ENCODE results near the gene CHST9.

The CHST9 gene

DNA sequence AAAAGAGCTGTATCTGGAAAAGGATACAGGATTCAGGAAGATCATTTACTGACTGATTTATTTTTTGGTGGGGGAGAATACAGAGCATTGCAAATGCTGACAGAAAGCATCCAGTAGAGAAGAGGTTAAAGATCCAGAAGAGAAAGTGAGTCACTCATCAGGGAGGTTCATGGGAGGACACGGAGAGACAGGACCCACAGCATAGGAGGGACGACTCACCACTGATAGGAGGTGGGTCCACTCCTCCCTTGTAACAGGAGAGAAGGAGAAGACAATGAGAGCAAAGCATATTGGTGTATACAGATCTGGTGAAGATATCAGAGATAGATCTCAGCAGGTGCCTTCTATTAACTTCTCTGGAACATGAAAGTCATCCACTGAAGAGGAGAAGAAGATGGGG, 177.2 kb downstream of the CHST9 start:
- TF ChIP-seq, protein P1, sequence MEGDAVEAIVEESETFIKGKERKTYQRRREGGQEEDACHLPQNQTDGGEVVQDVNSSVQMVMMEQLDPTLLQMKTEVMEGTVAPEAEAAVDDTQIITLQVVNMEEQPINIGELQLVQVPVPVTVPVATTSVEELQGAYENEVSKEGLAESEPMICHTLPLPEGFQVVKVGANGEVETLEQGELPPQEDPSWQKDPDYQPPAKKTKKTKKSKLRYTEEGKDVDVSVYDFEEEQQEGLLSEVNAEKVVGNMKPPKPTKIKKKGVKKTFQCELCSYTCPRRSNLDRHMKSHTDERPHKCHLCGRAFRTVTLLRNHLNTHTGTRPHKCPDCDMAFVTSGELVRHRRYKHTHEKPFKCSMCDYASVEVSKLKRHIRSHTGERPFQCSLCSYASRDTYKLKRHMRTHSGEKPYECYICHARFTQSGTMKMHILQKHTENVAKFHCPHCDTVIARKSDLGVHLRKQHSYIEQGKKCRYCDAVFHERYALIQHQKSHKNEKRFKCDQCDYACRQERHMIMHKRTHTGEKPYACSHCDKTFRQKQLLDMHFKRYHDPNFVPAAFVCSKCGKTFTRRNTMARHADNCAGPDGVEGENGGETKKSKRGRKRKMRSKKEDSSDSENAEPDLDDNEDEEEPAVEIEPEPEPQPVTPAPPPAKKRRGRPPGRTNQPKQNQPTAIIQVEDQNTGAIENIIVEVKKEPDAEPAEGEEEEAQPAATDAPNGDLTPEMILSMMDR (IDR thresholded peaks at IDR 0.05; ENCODE audit: extremely low read depth, missing control alignments) = no peak

DNA sequence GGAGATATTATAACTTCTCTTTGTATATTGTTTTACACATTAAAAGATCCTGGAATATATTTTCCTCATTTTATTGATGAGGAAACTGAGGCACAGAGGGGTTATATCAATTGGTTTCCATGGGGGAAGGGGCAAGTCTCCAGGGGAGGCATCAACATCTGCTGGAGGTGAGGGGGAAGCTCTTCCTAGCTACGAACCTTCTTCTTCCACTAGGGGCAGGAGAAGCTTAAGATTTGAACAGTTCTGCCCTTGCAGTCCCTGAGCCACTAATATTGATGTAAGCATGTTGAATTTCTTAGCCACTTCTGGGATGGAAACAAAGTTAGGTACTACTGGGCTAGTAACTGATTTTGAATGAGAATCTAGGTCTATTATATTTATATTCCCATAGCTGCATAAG, 179.5 kb downstream of the CHST9 start:
- TF ChIP-seq, protein P1 (IDR thresholded peaks at IDR 0.05; ENCODE audit: extremely low read depth, missing control alignments) = peak; percentile 9
- peak; percentile 8 for DNase-seq (ENCODE audit: low spot score)

More for the DNA sequence above, 177.2 kb downstream of the CHST9 start:
- no peak for DNase-seq (ENCODE audit: low spot score)

DNA sequence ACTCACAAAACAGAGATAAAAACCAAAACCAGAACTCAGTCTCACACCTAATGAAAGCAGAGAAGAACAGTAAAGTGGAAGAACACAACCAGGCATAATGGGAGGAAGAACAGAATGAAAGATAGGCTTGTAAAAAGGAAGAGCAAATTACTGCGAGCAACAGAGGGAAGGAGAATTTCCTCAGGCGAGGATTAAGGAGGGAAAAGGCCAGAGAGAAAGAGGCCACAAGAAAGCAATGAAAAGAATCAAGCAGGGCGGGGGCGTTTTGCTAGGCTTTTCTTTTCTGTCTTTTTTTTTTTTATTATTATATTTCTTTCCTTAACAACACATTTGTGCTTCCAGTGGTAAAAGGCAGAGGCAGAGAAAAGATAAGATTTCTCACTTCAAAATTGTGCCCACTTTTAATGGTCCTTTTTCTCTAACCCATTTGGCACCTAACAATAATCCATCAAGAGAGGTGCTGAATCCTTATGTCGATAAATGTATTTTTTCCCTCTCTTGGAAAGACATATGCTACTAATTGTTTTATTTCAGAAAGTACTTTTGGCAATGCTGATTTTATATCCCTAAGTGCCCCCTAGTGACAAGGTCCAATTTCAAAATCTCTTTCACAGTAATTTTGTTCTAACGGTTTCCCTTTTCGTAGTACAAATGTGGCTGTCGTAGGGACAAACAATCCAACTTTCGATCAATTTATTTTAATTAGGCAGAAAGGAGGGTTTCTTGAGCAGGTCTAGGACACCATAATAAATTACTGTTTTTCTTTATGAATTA, 180.9 kb downstream of the CHST9 start:
- TF ChIP-seq, protein P1 (IDR thresholded peaks at IDR 0.05; ENCODE audit: extremely low read depth, missing control alignments) = peak; percentile 5
- DNase-seq (ENCODE audit: low spot score) = peak; percentile 7

DNA sequence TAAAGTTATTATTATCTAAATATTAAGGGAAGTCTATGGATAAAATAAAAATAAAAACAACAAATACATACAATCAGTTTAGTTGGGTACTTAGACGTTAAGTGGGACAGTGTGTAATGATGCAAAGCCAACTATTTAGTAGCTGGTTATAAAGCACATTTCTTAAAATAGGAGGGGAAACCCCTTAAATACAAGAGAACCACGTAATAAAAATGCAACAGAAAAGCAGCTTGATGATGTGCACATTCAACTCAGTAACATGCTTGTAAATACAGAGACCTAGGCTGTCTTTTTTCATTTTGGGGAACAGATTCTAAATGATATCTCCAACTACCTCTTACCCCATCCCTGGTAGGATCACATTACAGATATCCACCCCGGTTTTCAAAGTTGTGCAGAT, 185.3 kb downstream of the CHST9 start:
- DNase-seq (ENCODE audit: low spot score) = peak; percentile 10
- TF ChIP-seq, protein P1 (IDR thresholded peaks at IDR 0.05; ENCODE audit: extremely low read depth, missing control alignments) = no peak

DNA sequence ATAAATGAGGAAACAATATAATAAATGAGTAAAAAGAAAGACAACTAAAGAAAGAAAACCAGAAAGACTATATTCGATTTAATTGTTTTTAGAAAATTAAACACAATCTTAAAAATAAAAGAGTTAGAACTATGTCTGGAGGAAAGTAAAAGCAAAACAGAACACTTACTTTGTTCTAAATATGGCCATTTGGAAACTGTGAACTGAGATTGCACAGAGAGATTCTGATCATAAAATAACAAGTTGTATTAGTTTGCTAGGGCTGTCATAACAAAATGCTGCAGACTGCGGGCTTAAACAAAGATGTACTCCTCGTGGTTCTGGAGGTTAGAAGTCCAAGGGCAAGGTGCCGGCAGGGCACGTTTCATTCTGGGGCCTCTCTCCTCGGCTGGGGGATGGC, 191.5 kb downstream of the CHST9 start:
- DNase-seq (ENCODE audit: low spot score) = no peak
- TF ChIP-seq, protein P1 (IDR thresholded peaks at IDR 0.05; ENCODE audit: extremely low read depth, missing control alignments) = no peak

DNA sequence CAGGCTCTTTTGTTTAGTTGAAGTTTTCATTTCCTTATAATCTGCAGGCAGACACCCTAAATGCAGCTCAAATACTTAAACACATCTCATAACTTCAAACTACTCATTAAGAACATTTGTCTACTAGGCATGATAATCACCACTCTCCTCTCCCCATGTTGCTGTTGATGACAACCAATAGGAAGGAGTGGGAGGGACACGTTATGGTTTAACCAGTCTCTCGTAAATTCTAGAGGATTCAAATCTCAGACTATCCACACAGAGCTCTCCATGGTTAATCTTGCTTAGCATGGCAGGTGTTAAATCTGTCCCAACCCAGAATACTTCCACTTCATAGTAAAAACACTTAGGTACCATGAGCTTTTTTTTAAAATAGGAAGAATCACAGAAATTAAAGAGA, 192.2 kb downstream of the CHST9 start:
- peak; percentile 6 for DNase-seq (ENCODE audit: low spot score)
- TF ChIP-seq, protein P1 (IDR thresholded peaks at IDR 0.05; ENCODE audit: extremely low read depth, missing control alignments) = no peak

DNA sequence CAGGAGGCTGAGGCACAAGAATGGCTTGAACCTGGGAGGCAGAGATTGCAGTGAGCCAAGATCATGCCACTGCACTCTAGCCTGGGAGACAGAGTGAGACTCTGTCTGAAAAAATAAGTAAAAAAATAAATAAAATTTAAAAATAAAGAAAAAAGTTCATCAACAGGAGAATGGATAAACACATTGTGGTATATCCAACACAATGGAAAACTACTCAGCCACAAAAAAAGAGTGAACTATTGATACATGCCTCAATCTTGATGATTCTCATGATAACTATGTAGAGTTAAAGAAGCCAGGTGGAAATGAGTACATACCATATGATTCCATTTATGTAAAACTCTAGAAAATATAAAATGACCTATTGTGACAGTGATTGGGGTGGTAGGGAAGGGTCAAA, 195.3 kb downstream of the CHST9 start:
- no peak for DNase-seq (ENCODE audit: low spot score)
- TF ChIP-seq, protein P1 (IDR thresholded peaks at IDR 0.05; ENCODE audit: extremely low read depth, missing control alignments) = no peak

Measured in GM20000 (cell line).